Measurements from ENCODE around the gene BUD31.

GRCh38 chr7:99409806-99410205 is 1.0 kb downstream of the BUD31 start:
- TF ChIP-seq POLR2A (IDR thresholded peaks at IDR 0.05; ENCODE audit: low read length): no peak
- TF ChIP-seq GATA1 (IDR thresholded peaks at IDR 0.05; ENCODE audit: low read depth, low read length): no peak

All from erythroblast (primary cell).